Jurkat, Clone E6-1 (cell line): Measurements from ENCODE around the gene SCCPDH.
"Not testable (repeated sequence)": the region's sequence is repeated elsewhere in the genome, so short reads cannot be mapped to it uniquely, and the experiment has no call there.

Source experiments
- DNase-seq: peaks from one replicate; pipeline ENCODE4 v3.0.0-alpha.2; 2011; ENCODE audit warnings: low read depth, low spot score
- H3K4me3 ChIP-seq: 2 replicates; pipeline ENCODE4 v1.5.1; 2011; ENCODE audit warnings: mild to moderate bottlenecking, low read length, control low read depth, moderate library complexity

SCCPDH gene

DNA sequence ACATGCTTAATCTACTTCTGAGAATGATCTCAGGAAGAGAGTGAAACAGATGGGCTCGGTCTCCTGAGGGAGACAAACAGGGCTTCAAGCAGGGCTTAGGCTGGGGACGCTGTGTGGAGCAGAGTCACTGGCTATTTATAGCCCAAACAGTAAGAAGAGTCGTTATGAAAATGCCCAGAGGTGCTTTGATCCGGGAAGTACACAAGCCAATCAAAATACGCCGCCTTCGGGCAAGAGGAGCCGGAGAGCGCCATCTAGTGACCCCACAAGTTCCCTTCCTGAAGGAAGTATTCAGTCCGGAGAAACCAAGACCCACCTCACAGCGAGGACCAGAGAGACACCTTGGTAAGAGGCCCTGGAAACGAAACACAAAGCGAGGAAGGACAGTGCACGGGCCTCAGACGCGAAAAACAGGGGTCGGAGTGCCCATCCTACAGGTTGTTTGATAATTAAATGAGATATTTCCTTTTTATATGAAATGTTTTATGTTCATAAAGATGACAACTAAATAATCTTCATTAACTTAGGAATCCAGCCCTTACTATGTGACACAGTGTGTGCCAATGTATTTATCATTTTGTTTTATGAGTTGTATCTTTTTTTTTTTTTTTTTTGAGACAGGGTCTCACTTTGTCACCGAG lies 25.0 kb upstream of the SCCPDH start:
- DNase-seq, result peak; percentile 93
- no peak overlapping the region for H3K4me3 ChIP-seq

- DNase-seq, result peak; percentile 53
- no peak overlapping the region for H3K4me3 ChIP-seq
Measured at GRCh38 chr1:246703581-246703980, 20.6 kb upstream of the SCCPDH start.

DNA sequence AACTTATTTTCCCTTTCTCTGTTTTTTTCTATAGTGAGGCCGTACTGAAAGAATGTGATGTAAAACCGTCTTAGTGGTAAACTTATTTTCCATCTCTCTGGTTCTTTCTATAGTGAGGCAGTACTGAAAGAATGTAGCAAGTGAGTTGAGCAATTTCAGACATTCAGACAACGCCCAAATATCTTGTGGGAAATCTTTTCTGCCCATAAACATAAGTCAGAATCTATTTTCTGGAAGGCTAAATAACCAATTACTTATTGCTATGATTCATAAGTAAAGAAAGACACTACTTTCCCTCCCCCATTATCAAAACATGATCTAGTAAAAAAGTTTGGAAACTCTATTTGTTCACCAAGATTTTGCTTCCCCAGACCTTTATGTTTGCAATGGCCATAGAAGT lies 18.8 kb upstream of the SCCPDH start:
- H3K4me3 ChIP-seq, result no peak overlapping the region

DNA sequence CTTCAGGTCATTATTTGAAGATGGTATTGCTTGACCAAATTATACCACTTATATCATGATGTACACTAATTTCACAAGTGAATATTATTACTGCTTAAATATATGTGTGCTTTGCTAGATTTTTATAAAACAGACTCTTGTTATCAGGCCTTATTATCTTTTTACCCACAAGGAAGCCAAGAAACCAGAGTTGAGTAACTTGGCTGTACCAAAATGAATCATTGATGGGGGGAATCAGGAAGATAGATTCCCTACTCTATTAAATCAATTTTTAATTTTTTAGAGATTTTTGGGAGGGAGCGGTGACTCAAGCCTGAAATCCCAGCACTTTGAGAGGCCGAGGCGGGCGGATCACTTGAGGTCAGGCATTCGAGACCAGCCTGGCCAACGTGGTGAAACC lies 16.0 kb upstream of the SCCPDH start:
- H3K4me3 ChIP-seq, result no peak overlapping the region
- no peak for DNase-seq

More for the DNA sequence above, 18.8 kb upstream of the SCCPDH start:
- no peak for DNase-seq

- no peak overlapping the region for H3K4me3 ChIP-seq
- DNase-seq, result no peak
Measured at GRCh38 chr1:246709196-246709595, 15.0 kb upstream of the SCCPDH start.

GRCh38 chr1:246709835-246710234 lies 14.4 kb upstream of the SCCPDH start:
- no peak for DNase-seq
- H3K4me3 ChIP-seq, result no peak overlapping the region

DNA sequence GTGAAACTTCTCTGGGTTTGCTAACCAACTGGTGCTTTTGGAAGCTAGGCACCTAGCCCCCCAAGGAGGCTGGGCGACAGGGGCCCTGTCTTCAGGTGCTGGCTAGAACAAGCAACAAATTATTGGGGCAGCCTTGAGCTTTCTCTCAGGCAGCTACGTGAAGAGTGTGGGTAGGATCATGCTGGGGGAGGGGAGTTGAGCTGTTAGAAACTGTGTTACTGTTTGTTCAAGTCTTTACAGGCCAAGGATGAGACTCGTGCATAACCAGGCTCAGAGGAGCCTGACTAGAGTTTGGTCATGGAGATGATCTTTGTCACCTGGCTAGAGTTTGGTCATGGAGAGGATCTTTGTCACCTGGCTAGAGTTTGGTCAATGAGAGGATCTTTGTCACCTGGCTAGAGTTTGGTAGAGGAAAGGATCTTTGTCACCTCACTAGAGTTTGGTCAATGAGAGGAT lies 12.6 kb upstream of the SCCPDH start:
- no peak for DNase-seq
- H3K4me3 ChIP-seq, result no peak overlapping the region

- not testable (repeated sequence) for DNase-seq, H3K4me3 ChIP-seq
Measured at GRCh38 chr1:246712428-246712827, 11.8 kb upstream of the SCCPDH start.

- DNase-seq, H3K4me3 ChIP-seq: not testable (repeated sequence)
Measured at GRCh38 chr1:246719361-246719760, 4.8 kb upstream of the SCCPDH start.

DNA sequence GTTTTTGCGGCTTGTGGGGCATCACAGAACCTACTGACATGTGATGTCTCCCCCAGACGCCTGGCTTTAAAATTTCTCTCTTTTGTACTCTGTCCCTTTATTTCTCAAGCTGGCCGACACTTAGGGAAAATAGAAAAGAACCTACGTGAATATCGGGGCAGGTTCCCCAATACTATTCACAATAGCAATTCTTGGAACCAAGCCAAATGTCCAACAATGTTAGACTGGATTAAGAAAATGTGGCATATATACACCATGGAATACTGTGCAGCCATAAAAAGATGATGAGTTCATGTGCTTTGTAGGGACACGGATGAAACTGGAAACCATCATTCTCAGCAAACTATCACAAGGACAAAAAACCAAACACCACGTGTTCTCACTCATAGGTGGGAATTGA lies 3.4 kb upstream of the SCCPDH start:
- not testable (repeated sequence) for DNase-seq, H3K4me3 ChIP-seq

- no peak for DNase-seq
- H3K4me3 ChIP-seq, result no peak overlapping the region
Measured at GRCh38 chr1:246722720-246723119, 1.5 kb upstream of the SCCPDH start.

DNA sequence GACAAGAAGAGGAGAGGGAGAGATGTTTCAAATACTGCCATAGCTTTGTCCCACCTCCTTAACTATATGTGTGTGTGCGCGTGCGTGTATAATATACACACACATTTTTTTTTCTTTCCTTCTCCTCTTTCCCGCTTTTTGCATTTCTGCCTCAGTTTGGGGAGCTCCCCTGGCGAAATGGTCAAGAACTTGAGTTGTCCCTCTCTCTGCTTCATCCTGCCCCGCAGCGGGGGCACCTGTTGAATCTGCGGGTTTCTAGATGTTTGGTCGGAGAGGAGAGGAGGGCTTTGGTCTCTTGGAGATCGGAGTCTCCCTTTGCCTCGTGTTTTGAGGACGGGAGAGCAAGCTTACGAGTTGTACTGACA lies 504 bp downstream of the SCCPDH start:
- H3K4me3 ChIP-seq, result peak overlapping the region; percentile 84
- DNase-seq, result peak; percentile 51

GRCh38 chr1:246725191-246725590 lies 982 bp downstream of the SCCPDH start:
- peak overlapping the region; percentile 84 for H3K4me3 ChIP-seq
- DNase-seq, result no peak

DNA sequence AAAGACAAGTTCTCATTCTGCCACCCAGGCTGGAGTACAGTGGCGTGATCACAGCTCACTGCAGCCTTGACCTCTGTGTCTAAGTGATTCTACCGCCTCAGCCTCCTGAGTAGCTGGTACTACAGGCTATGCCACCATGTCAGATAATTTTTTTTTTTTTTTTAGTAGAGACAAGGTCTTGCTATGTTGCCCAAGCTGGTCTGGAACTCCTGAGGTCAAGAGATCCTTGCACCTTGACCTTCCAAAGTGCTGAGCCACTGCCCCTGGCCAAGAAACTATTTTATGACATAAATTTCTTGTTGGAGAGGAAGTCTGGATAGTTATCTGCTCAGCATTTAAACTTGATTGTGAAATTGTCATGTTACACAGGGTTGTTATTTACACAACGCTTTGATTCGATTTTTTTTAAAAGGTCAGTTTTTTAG lies 2.1 kb downstream of the SCCPDH start:
- DNase-seq, result no peak
- H3K4me3 ChIP-seq, result no peak overlapping the region

GRCh38 chr1:246726881-246727280 lies 2.7 kb downstream of the SCCPDH start:
- no peak overlapping the region for H3K4me3 ChIP-seq
- DNase-seq, result no peak

GRCh38 chr1:246727594-246727993 lies 3.4 kb downstream of the SCCPDH start:
- no peak overlapping the region for H3K4me3 ChIP-seq

GRCh38 chr1:246728311-246728710 lies 4.1 kb downstream of the SCCPDH start:
- no peak for DNase-seq
- no peak overlapping the region for H3K4me3 ChIP-seq

More at GRCh38 chr1:246727594-246727993, 3.4 kb downstream of the SCCPDH start:
- DNase-seq, result no peak

GRCh38 chr1:246729040-246729439 lies 4.8 kb downstream of the SCCPDH start:
- not testable (repeated sequence) for DNase-seq, H3K4me3 ChIP-seq

- DNase-seq, result no peak
- no peak overlapping the region for H3K4me3 ChIP-seq
Measured at GRCh38 chr1:246730839-246731238, 6.6 kb downstream of the SCCPDH start.

DNA sequence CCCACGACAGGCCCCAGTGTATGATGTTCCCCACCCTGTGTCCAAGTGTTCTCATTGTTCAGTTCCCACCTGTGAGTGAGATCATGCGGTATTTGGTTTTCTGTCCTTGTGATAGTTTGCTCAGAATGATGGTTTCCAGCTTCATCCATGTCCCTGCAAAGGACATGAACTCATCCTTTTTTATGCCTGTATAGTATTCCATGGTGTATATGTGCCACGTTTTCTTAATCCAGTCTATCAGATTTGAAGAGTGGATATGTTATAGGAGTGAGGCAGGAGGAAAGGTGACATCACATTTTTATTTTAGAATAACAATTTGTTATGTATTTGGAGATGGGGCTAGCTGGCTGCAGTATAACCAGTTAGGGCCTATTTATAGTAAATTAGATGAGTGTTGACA lies 7.7 kb downstream of the SCCPDH start:
- H3K4me3 ChIP-seq, DNase-seq: not testable (repeated sequence)

- H3K4me3 ChIP-seq, result no peak overlapping the region
- no peak for DNase-seq
Measured at GRCh38 chr1:246733704-246734103, 9.5 kb downstream of the SCCPDH start.
